ENCODE data around the gene TLR7. TPM values are rescaled to one million over a fixed set of nuclear protein-coding genes. Genes with fewer than 3 reads are reported as not detected.

The TLR7 gene
- total RNA-seq, 1 donor from 2014 or later, result not detected

- no peak overlapping the region for H3K4me3 ChIP-seq (ENCODE audit: low read depth, low read length)
- H3K27me3 ChIP-seq (ENCODE audit: control insufficient read depth, insufficient read depth, low read length), result no peaks in the 10 kb centered on the region
- peaks cover 3% of the 10 kb centered on the region for H3K36me3 ChIP-seq (ENCODE audit: control insufficient read depth, insufficient read depth, low read length)
- no peak for TF ChIP-seq CTCF (IDR thresholded peaks at IDR 0.05; ENCODE audit: insufficient read depth, low read length, severe bottlenecking)
- FAIRE-seq (no peak), DNase-seq (ENCODE audit: low read depth) (no peak)
Measured at GRCh38 chrX:12825801-12826200, 41.1 kb upstream of the TLR7 start.

- Histone ChIP-seq H3K4me3 (ENCODE audit: low read depth, low read length) (no peak overlapping the region), H3K36me3 (ENCODE audit: control insufficient read depth, insufficient read depth, low read length) (no peaks in the 10 kb centered on the region), H3K27me3 (ENCODE audit: control insufficient read depth, insufficient read depth, low read length) (no peaks in the 10 kb centered on the region)
- no peak for DNase-seq (ENCODE audit: low read depth)
- no peak for TF ChIP-seq CTCF (IDR thresholded peaks at IDR 0.05; ENCODE audit: insufficient read depth, low read length, severe bottlenecking)
- no peak for FAIRE-seq
Measured at GRCh38 chrX:12843061-12843667, 23.7 kb upstream of the TLR7 start.

- FAIRE-seq, result no peak
- Histone ChIP-seq H3K4me3 (ENCODE audit: low read depth, low read length) (no peak overlapping the region), H3K27me3 (ENCODE audit: control insufficient read depth, insufficient read depth, low read length) (no peaks in the 10 kb centered on the region), H3K36me3 (ENCODE audit: control insufficient read depth, insufficient read depth, low read length) (no peaks in the 10 kb centered on the region)
- DNase-seq (ENCODE audit: low read depth), result no peak
- no peak for TF ChIP-seq CTCF (IDR thresholded peaks at IDR 0.05; ENCODE audit: insufficient read depth, low read length, severe bottlenecking)
Measured at GRCh38 chrX:12843668-12844279, 23.1 kb upstream of the TLR7 start.

GRCh38 chrX:12844319-12844718 is 22.6 kb upstream of the TLR7 start:
- DNase-seq (ENCODE audit: low read depth) (no peak), FAIRE-seq (no peak)
- no peak overlapping the region for H3K4me3 ChIP-seq (ENCODE audit: low read depth, low read length)
- no peaks in the 10 kb centered on the region for H3K27me3 ChIP-seq (ENCODE audit: control insufficient read depth, insufficient read depth, low read length)
- TF ChIP-seq CTCF (IDR thresholded peaks at IDR 0.05; ENCODE audit: insufficient read depth, low read length, severe bottlenecking), result no peak
- H3K36me3 ChIP-seq (ENCODE audit: control insufficient read depth, insufficient read depth, low read length), result no peaks in the 10 kb centered on the region

- DNase-seq (ENCODE audit: low read depth), result no peak
- Histone ChIP-seq H3K27me3 (ENCODE audit: control insufficient read depth, insufficient read depth, low read length) (no peaks in the 10 kb centered on the region), H3K36me3 (ENCODE audit: control insufficient read depth, insufficient read depth, low read length) (no peaks in the 10 kb centered on the region), H3K4me3 (ENCODE audit: low read depth, low read length) (no peak overlapping the region)
- no peak for FAIRE-seq
- TF ChIP-seq CTCF (IDR thresholded peaks at IDR 0.05; ENCODE audit: insufficient read depth, low read length, severe bottlenecking), result no peak
Measured at GRCh38 chrX:12865359-12865758, 1.5 kb upstream of the TLR7 start.

GRCh38 chrX:12867685-12868084 is 813 bp downstream of the TLR7 start:
- Histone ChIP-seq H3K4me3 (ENCODE audit: low read depth, low read length) (no peak overlapping the region), H3K27me3 (ENCODE audit: control insufficient read depth, insufficient read depth, low read length) (no peaks in the 10 kb centered on the region), H3K36me3 (ENCODE audit: control insufficient read depth, insufficient read depth, low read length) (no peaks in the 10 kb centered on the region)
- FAIRE-seq (no peak), DNase-seq (ENCODE audit: low read depth) (no peak)
- TF ChIP-seq CTCF (IDR thresholded peaks at IDR 0.05; ENCODE audit: insufficient read depth, low read length, severe bottlenecking), result no peak
